VCaP (cell line): ENCODE results near the gene VPS39.
A peak's percentile ranks its signal among the peaks of the same experiment; 100 is the strongest.

Experiments used
- H3K27ac ChIP-seq: fragments of 450-650 bp; 2 replicates; pipeline ENCODE4 v1.5.1; 2017
- TF ChIP-seq, protein P1 (sequence below): fragments of 450-650 bp; conservative IDR thresholded peaks from 2 replicates; pipeline ENCODE4 v1.5.1; 2017; ENCODE audit warnings: mild to moderate bottlenecking, moderate library complexity

VPS39 gene

DNA sequence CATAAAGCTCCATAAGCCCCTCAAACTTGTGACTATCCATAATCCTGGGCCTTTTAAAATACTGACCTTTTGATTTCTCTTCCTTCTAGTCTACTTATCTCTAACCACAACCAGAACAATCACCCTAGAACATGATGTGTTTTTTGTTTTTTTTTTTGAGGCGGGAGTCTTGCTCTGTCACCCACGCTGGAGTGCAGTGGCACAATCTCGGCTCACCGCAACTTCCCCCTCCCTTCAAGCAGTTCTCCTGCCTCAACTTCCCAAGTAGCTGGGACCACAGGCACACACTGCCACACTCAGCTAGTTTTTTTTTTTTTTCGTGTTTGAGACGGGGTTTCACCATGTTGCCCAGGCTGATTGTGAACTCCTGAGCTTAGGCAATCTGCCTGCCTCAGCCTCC, 25.1 kb downstream of the VPS39 start:
- TF ChIP-seq, protein P1, sequence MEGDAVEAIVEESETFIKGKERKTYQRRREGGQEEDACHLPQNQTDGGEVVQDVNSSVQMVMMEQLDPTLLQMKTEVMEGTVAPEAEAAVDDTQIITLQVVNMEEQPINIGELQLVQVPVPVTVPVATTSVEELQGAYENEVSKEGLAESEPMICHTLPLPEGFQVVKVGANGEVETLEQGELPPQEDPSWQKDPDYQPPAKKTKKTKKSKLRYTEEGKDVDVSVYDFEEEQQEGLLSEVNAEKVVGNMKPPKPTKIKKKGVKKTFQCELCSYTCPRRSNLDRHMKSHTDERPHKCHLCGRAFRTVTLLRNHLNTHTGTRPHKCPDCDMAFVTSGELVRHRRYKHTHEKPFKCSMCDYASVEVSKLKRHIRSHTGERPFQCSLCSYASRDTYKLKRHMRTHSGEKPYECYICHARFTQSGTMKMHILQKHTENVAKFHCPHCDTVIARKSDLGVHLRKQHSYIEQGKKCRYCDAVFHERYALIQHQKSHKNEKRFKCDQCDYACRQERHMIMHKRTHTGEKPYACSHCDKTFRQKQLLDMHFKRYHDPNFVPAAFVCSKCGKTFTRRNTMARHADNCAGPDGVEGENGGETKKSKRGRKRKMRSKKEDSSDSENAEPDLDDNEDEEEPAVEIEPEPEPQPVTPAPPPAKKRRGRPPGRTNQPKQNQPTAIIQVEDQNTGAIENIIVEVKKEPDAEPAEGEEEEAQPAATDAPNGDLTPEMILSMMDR = no peak
- H3K27ac ChIP-seq = no peak overlapping the region

DNA sequence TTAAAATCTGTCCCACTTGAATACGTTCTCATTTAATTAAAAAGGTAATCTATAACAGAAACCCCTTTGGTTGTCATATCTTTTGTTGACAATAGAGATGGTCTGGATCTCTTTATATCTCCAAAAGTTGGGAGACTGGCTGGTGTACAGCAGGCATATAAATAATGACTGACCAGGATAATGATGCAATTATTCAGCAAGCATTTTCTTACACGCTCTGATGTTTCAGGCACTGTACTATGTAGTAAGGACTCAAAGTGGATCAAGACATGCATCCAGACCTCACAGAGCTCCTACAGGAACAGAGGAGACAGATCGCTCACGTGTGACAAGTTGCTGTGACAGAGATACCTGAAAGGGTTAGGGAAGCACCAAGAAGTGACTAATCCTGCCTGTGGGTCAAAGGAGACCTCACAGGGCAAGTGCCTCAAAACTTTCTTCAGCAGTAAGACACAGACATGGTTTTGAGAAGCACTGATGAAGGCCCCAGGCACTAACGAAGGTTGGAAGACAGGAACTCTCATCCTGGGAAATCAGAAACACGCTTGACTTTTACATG, 25.7 kb downstream of the VPS39 start:
- TF ChIP-seq, protein P1 = no peak

DNA sequence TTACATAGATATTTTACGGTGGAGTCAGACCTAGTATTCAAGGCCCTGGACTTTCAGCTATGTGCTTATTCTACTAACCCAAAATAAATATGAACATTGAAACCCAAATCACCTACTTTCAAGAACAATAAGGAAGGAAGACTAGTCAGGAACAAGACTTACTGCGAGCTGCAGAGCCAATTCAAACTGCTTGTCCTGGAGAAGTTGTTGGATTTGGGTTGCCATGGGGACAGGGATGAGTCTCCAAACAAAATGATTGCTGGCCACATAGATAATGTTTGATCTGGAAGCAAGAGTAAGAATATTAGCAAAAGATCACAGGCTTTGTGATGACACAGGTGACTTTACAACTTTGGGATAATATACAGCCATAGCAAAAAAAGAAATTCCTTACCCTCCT, 30.0 kb downstream of the VPS39 start:
- peak overlapping the region; percentile 51; the same call in 1 of the 2 replicates for H3K27ac ChIP-seq
- TF ChIP-seq, protein P1 = no peak

More for the DNA sequence above, 25.7 kb downstream of the VPS39 start:
- H3K27ac ChIP-seq = no peak overlapping the region

DNA sequence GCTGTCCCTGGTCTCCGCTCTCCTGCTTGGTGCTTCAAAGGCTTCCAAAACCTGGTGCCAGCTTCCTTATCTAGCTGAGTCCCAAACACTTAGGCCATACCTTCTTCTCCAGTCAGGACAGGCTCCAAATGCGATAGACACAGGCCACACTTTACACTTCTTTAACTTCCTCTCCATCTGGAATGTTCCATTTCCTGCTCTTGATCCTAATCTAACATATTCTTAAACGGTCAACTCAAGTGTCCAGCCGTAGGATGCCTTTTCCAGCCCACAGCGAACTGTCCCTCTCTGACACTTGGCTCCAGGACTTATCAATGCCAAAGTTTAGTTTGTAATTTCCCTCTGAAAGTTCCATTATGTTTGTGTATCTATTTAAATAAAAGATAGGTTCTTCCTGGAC, 32.4 kb downstream of the VPS39 start:
- TF ChIP-seq, protein P1 = no peak
- peak overlapping the region; percentile 23; the same call in 1 of the 2 replicates for H3K27ac ChIP-seq

DNA sequence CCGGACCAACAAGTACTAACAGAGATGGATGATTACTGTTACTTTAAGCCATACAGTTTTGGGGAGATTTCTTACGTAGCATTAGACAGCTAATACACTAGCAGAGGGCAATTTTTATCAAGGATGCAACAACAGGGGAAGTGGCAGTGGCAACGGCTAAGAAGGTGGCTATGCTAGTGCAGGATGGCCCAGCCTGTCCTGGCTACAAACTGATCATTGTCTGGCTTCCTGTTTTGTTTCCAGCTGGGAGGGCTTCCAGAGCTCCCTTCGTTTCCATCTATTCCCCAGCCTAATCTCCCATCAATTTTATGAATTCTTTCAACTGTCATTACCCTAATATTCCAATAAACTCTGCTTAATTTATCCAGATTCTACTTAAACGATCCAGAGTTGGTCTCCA, 35.6 kb downstream of the VPS39 start:
- no peak overlapping the region for H3K27ac ChIP-seq
- TF ChIP-seq, protein P1 = no peak

DNA sequence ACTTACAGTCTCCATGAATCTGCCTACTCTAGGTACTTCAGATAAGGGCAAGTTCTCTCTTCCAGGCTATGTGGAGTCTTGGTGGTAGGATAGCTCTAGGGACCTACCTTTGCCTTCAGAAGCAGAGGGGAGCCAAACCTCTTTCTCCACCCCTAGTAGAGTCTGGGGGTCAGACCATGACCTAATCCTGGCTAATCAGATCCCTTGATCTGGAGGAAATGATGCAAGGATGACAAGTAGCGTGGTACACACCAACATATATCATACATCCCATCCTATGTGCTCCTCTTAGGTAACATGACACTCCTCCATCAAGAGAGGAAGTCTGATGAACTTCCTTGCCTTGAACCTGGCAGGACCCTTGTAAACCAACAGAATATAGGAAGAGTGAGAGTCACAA, 36.3 kb downstream of the VPS39 start:
- TF ChIP-seq, protein P1 = no peak
- no peak overlapping the region for H3K27ac ChIP-seq

DNA sequence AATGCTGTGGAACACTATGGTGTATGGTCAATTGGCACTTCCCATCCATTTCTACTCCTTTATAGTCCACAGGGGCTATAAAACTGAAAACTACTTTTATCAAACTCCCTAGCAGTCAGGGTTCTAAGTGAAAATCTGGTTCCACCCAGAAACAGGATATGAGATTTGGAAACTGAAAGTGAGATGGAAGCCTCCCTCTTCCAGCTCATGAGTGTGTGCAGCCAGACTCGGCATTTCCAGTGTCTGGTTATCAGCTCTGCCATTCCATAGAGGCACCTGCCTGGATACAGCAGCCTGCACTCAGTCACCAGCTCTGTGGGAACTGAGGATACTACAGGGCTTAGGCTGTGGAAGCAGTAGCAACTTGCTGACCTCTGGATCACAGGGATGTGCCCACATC, 37.0 kb downstream of the VPS39 start:
- TF ChIP-seq, protein P1 = no peak
- no peak overlapping the region for H3K27ac ChIP-seq
